ENCODE results near the gene TMEFF1.

DNA sequence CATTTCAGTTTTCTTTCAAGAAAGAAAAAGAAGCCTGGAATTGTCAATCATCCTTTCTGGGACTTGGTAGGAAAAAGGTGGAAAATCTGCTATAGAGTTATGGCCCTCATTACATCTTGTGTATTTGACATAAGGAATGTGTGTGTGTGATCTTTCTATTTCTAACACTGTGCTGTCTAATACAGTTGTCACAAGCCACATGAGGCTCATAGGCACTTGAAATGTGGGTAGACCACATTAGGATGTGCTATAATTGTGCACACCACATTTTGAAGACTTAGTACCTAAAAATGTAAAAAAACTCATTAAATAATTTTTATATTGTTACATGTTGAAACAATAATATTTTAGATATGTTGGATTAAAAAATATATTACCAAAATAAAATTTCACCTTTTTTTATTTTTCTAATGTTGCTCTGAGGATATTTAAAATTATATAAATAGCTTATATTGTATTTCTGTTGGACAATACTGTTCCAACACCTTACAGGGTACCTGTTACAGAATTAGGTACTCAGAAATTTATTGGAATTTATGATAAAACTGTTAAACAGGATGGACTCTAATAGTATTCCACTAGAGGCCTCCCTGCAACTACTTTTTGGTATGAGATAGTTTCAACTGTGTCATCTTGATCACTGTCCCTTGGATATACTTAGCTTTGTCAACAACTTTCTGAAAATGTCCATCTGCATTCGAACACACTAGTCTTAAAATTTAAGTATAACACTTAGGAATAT is 27.6 kb upstream of the TMEFF1 start:
- no peak for TF ChIP-seq POLR2A (IDR thresholded peaks at IDR 0.05)
- TF ChIP-seq, protein P1, sequence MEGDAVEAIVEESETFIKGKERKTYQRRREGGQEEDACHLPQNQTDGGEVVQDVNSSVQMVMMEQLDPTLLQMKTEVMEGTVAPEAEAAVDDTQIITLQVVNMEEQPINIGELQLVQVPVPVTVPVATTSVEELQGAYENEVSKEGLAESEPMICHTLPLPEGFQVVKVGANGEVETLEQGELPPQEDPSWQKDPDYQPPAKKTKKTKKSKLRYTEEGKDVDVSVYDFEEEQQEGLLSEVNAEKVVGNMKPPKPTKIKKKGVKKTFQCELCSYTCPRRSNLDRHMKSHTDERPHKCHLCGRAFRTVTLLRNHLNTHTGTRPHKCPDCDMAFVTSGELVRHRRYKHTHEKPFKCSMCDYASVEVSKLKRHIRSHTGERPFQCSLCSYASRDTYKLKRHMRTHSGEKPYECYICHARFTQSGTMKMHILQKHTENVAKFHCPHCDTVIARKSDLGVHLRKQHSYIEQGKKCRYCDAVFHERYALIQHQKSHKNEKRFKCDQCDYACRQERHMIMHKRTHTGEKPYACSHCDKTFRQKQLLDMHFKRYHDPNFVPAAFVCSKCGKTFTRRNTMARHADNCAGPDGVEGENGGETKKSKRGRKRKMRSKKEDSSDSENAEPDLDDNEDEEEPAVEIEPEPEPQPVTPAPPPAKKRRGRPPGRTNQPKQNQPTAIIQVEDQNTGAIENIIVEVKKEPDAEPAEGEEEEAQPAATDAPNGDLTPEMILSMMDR (IDR thresholded peaks at IDR 0.05): no peak
